SKM-1 (cell line): ENCODE measurements around the gene GRIN3B.

Source experiments
- DNase-seq: peaks from one replicate; lab custom pipeline; 2025; ENCODE audit not compliant: unreplicated experiment; lab: John Stamatoyannopoulos, UW

GRIN3B gene

GRCh38 chr19:1055886-1056620 is 55.8 kb downstream of the GRIN3B start:
- DNase-seq, result no peak

GRCh38 chr19:1057176-1057855 is 57.1 kb downstream of the GRIN3B start:
- no peak for DNase-seq

- DNase-seq, result no peak
These were observed 57.9 kb downstream of the GRIN3B start for GRCh38 chr19:1058112-1058511.
